Transverse colon (tissue), 4 donors: ENCODE measurements around the gene CDK12.

Experiments
- EP300 ChIP-seq: sonication (generic); formaldehyde crosslinking; IDR thresholded peaks from one replicate; pipeline ENCODE4 v1.6.1; 2017; ENCODE audit warnings: antibody characterized with exemption, low read depth
- POLR2A ChIP-seq: fragments of 450-650 bp; IDR thresholded peaks from one replicate; pipeline ENCODE4 v1.6.1; 2016; ENCODE audit warnings: antibody characterized with exemption, mild to moderate bottlenecking, moderate library complexity
- POLR2AphosphoS5 ChIP-seq, 3 donors: sonication (generic); formaldehyde crosslinking; IDR thresholded peaks; one replicate each; pipeline ENCODE4 v1.6.1; 2016; ENCODE audit warnings: antibody characterized with exemption in 3 of 3
- TF ChIP-seq, protein P1 (sequence below), 5 experiments: fragments of 200-600 bp in 3 of 5; fragments of 450-650 bp in 2 of 5; sonication (generic) in 3 of 5; IDR thresholded peaks; 1 replicate in 2 of 5; 2 replicates in 3 of 5; pipeline ENCODE4 v1.5.1; 2016 to 2017; ENCODE audit warnings: antibody characterized with exemption in 5 of 5, inconsistent platforms in 3 of 5, mild to moderate bottlenecking in 2 of 5, moderate library complexity in 1 of 5

- TF ChIP-seq, protein P1, sequence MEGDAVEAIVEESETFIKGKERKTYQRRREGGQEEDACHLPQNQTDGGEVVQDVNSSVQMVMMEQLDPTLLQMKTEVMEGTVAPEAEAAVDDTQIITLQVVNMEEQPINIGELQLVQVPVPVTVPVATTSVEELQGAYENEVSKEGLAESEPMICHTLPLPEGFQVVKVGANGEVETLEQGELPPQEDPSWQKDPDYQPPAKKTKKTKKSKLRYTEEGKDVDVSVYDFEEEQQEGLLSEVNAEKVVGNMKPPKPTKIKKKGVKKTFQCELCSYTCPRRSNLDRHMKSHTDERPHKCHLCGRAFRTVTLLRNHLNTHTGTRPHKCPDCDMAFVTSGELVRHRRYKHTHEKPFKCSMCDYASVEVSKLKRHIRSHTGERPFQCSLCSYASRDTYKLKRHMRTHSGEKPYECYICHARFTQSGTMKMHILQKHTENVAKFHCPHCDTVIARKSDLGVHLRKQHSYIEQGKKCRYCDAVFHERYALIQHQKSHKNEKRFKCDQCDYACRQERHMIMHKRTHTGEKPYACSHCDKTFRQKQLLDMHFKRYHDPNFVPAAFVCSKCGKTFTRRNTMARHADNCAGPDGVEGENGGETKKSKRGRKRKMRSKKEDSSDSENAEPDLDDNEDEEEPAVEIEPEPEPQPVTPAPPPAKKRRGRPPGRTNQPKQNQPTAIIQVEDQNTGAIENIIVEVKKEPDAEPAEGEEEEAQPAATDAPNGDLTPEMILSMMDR (IDR thresholded peaks at IDR 0.05): no peak
- TF ChIP-seq POLR2A (no peak), POLR2AphosphoS5 (IDR thresholded peaks at IDR 0.05) (no peak), EP300 (no peak)
Observed at GRCh38 chr17:39487946-39488345, 26.7 kb downstream of the CDK12 start.
